HAP-1 (cell line): ENCODE results near the gene SRR.

Experiments used
- DNase-seq, 2 experiments: peaks; one replicate each; pipeline ENCODE4 v3.0.0-alpha.2; 2016 to 2020; ENCODE audit warnings: low spot score in 2 of 2
- H3K27me3 ChIP-seq: fragments of 250-450 bp; sonication (Bioruptor Pico); 2 replicates; pipeline ENCODE4 v1.5.1; 2020; ENCODE audit warnings: low read depth, mild to moderate bottlenecking, moderate library complexity
- H3K36me3 ChIP-seq: fragments of 250-450 bp; sonication (Bioruptor Pico); replicated peaks from 2 replicates; pipeline ENCODE4 v1.5.1; 2020; ENCODE audit warnings: mild to moderate bottlenecking
- H3K4me1 ChIP-seq: fragments of 250-450 bp; sonication (Bioruptor Pico); 2 replicates; pipeline ENCODE4 v1.5.1; 2020; ENCODE audit warnings: mild to moderate bottlenecking
- H3K4me3 ChIP-seq: fragments of 250-450 bp; sonication (Bioruptor Pico); 2 replicates; pipeline ENCODE4 v1.5.1; 2020; ENCODE audit warnings: mild to moderate bottlenecking, moderate library complexity
- H3K9me3 ChIP-seq: fragments of 250-450 bp; sonication (Bioruptor Pico); 2 replicates; pipeline ENCODE4 v1.5.1; 2020; ENCODE audit warnings: mild to moderate bottlenecking, moderate library complexity
- in situ Hi-C: fragments of 300-500 bp; cut with MboI; formaldehyde crosslinking; loops from 3 replicates; pipeline ENCODE4 v1.14.3; 2020; ENCODE audit warnings: low sequenced_read_pairs, inconsistent platforms, mixed read lengths

The SRR gene

DNA sequence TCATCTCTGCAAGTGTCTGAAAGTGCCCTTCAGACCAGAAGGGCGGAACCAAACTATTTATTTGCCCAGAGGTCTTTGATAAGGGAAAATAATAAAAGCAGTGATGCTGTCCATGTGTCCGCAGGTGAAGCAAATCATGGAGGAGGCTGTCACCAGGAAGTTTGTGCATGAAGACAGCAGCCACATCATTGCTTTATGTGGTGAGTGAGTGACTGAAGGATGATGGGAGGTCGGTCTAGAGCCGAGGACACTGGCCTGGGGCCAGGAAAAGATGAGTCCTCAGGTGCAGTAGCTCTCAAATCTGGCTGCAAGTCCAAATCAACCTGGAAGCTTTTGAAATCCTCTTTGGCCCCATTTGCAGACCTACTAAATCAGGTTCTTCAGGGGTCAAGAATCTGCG lies 39.7 kb downstream of the SRR start:
- DNase-seq = no peak
- Histone ChIP-seq H3K27me3 (no peaks in the 10 kb centered on the region), H3K4me3 (no peak overlapping the region), H3K9me3 (no peaks in the 10 kb centered on the region), H3K4me1 (no peaks in the 10 kb centered on the region; the same call in 1 of the 2 replicates), H3K36me3 (peaks cover 9% of the 10 kb centered on the region)
- in situ Hi-C loops = no loop called here

DNA sequence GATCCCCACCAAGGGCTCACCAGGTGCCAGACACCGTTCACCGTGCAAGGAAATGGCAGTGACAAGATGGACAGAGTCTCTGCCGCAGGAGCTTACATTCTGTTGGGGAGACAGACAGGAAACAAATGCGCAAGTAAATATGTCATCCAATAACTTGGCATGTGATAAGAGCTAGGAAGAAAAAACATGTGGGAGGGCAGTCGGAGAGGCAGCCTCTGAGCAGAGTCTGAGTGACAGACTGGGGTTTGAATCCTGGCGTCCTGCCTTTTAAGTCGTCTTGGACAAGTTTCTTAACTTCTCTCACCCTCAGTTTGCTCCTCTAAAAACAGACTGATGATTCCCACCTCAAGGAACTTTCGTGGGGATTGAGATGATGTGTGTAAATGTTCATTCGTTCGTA lies 40.8 kb downstream of the SRR start:
- no peak overlapping the region for H3K4me3 ChIP-seq
- no peaks in the 10 kb centered on the region for H3K9me3 ChIP-seq
- DNase-seq = no peak
- H3K4me1 ChIP-seq = no peaks in the 10 kb centered on the region
- H3K36me3 ChIP-seq = peaks cover 9% of the 10 kb centered on the region
- no peaks in the 10 kb centered on the region for H3K27me3 ChIP-seq
- in situ Hi-C loops = no loop called here

DNA sequence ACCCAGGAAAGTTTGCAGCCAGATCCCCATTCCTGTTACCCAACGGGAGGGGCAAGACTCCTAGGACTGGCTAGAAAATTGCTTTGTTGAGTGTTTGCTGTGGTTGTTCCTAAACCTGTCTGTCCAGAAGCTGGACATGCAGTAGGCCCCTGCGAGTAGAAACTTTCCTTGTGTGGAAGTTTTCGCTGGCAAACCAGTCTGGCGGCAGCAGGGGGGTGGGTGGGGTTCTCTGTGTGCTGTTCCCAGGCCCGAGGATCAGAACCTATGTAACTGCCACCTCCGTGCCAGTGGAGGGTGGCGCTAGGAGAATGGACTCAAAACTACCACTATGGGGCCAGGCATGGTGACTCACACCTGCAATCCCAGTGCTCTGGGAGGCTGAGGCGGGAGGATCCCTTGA lies 42.7 kb downstream of the SRR start:
- H3K4me3 ChIP-seq = no peak overlapping the region
- DNase-seq = no peak
- peaks cover 2% of the 10 kb centered on the region; the same call in 1 of the 2 replicates for H3K36me3 ChIP-seq
- H3K27me3 ChIP-seq = no peaks in the 10 kb centered on the region
- H3K4me1 ChIP-seq = no peaks in the 10 kb centered on the region
- in situ Hi-C loops = no loop called here
- no peaks in the 10 kb centered on the region for H3K9me3 ChIP-seq

DNA sequence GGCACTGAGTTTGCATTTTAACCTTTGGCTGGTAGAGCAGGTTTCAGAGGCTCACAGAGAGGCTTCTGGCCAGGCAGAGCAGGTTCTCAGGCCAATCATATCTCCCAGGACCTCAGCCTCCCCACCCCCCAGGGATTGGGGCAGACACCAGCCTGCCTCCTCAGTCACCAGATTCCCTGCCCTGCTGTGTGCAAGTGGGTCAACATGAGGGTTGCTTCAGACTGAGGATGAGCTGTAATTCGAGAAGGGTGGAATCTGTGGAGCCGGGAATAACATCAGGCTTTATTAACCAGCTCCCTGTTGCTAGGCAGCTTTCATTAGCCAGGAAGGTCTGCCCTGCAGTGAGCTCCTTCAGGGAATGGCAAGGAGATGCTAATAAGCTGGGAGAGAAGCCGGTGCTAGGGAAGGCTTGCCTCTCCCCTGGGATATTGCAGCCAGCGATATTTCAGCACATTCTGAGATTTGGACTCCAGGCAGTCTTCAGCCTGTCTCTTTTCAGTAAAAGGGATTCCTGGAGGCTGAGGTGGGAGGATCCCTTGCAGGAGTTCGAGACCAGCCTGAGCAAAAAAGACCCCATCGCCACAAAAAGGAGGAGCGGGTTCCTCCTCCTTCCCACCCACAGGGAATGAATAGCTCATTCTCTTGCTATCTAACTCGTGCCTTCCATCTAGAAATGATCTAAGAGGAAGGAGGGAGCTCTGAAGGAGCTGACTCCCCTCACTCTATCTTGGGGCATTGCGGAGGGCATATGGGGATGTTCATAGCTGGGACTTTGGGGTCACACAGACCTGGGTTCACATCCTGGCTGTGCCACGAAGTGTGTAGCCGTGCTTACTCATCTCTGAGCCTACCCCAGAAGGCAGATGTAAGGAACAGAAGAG lies 44.3 kb downstream of the SRR start:
- Histone ChIP-seq H3K9me3 (no peaks in the 10 kb centered on the region), H3K4me3 (no peak overlapping the region), H3K36me3 (no peaks in the 10 kb centered on the region; the same call in 1 of the 2 replicates), H3K27me3 (no peaks in the 10 kb centered on the region), H3K4me1 (no peaks in the 10 kb centered on the region)
- in situ Hi-C loops = no loop called here
- peak; percentile 70 to 74 for DNase-seq

DNA sequence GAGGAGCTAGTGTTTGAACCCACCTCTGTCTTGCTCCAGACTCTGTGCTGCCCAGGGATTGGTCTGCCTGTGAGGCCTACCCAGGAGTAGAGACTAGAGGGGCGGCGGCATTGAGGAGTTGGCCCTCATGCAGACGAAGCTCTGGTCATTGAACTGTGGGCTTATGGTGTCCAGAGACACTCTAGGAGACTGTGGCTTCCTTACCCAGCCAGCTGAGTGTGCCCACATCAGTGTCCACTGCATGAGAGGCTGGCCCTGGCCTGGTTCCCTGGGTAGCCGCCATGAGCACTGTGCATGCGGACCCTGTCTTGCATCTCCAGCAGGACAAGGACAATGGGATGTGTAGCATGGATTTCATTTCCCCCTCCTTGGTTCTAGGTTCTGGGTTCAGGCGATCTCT lies 47.5 kb downstream of the SRR start:
- in situ Hi-C loops = no loop called here
- Histone ChIP-seq H3K4me3 (no peak overlapping the region), H3K27me3 (no peaks in the 10 kb centered on the region)

DNA sequence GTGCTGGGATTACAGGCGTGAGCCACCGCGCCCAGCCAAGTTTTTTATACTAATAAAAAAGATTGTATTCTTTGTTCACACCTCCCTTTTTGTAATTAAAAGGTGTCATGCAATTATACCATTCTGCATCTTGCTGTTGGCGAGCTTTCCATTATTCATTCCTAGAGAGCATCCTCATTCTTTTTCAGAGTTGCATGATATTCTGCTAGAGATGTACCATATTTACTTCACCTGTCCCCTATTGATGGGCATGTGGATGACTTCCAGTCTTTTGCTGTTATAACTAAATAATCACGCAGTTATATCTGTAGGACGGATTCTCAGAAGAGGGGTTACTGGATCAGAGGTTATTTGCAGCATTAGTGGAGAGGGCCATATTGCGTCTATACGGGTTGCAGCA lies 50.6 kb downstream of the SRR start:
- no peaks in the 10 kb centered on the region for H3K4me1 ChIP-seq
- DNase-seq = no peak
- no peak overlapping the region for H3K4me3 ChIP-seq
- no peaks in the 10 kb centered on the region for H3K9me3 ChIP-seq
- no peaks in the 10 kb centered on the region for H3K27me3 ChIP-seq
- no peaks in the 10 kb centered on the region for H3K36me3 ChIP-seq
- in situ Hi-C loops = no loop called here

More for the DNA sequence above, 47.5 kb downstream of the SRR start:
- no peak for DNase-seq
- no peaks in the 10 kb centered on the region for H3K36me3 ChIP-seq
- no peaks in the 10 kb centered on the region for H3K9me3 ChIP-seq
- H3K4me1 ChIP-seq = no peaks in the 10 kb centered on the region

DNA sequence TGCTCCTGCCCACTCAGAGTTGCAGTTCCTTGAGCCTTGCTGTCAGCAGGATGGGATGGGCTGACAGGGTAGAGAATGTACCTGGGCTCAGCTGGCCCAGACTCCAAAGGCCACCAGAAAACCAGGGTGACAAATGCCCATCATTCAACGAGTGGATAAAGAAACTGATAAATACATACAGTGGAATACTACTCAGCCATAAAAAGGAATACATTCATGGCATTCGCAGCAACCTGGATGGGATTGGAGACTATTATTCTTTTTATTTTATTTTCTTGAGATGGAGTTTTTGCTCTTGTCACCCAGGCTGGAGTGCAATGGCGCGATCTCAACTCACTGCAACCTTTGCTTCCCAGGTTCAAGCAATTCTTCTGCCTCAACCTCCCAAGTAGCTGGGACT lies 53.5 kb downstream of the SRR start:
- in situ Hi-C loops = no loop called here
- H3K4me3 ChIP-seq = no peak overlapping the region
- H3K9me3 ChIP-seq = no peaks in the 10 kb centered on the region
- H3K4me1 ChIP-seq = no peaks in the 10 kb centered on the region
- H3K36me3 ChIP-seq = no peaks in the 10 kb centered on the region
- no peaks in the 10 kb centered on the region for H3K27me3 ChIP-seq
- no peak for DNase-seq

DNA sequence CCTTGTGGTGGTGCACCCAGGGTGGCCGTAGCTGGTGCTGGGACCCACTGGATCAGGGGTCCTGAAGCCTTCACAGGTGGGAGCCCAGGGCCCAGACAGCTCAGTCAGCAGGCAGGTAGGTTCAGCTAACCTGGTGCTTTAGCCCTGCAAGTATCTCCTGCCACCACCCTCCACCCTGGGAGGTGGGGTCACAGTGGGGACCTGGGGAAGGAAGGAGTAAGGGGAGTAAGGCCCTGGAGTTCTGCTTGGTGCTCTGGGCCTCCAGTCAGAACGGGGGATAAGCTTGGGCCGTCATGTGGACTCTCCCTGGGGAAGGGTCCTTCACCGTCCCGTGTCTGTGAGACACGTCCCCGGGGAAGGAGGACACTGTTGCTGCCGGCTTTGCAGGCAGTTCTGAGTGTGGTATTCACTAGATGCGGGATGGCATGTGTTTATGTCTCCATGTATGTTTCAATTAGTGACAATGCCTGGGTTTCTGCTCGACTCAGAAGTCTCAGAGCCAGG lies 54.2 kb downstream of the SRR start:
- H3K36me3 ChIP-seq = no peaks in the 10 kb centered on the region
- no peak for DNase-seq
- in situ Hi-C loops = no loop called here
- no peaks in the 10 kb centered on the region for H3K27me3 ChIP-seq
- no peak overlapping the region for H3K4me3 ChIP-seq
- no peaks in the 10 kb centered on the region for H3K4me1 ChIP-seq
- H3K9me3 ChIP-seq = no peaks in the 10 kb centered on the region

DNA sequence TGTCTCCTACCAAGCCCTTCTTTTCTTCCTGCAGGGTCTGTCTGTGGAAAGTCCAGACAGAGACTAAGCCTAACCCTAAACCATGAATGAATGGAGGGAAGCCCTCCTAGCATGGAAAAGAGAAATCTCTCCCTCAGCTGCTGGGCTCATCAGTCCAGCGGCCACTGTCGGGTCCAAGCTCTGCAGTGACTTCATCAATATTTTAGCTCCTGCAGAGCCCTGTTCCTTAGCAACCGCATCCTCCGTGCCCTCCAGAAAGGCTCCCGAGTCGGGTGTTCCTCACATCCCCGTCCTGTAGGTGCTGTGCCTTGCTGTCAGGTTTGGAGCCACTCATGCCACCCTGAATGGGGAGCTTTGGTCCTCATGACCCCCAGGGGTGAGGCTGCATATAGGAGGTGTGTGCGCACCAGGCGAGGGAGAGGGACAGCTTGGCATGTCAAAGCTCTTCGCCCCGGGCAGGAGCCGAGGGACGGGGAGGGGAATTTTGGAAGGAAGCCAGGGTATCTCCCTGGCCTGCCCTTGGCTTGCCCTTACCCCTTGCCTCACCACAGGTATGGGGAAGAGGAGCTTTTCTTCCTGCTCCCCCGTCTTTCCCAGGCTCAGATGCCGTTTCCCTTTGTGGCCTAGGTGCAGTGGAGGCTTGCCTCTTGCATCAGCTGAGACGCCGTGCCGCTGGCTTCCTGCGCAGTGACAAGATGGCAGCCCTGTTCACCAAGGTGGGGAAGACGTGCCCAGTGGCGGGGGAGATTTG lies 57.4 kb downstream of the SRR start:
- no peak for DNase-seq
- Histone ChIP-seq H3K36me3 (peaks cover 4% of the 10 kb centered on the region), H3K4me1 (no peaks in the 10 kb centered on the region), H3K9me3 (no peaks in the 10 kb centered on the region), H3K4me3 (no peak overlapping the region), H3K27me3 (no peaks in the 10 kb centered on the region)
- in situ Hi-C loops = no loop called here

DNA sequence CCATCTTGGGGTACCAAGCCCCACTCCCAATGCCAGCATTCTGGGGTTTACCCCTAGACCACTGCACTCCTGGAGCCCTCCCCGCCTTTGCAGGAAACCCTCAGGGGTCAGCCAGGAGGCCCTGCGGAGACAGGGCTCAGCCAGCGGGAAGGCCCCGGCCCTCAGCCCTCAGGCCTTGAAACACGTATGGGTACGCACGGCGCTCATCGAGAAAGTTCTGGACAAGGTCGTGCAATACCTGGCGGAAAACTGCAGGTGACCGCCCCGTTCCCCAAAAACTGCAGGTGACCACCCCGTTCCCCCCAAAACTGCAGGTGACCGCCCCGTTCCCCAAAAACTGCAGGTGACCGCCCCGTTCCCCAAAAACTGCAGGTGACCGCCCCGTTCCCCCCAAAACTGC lies 58.3 kb downstream of the SRR start:
- Histone ChIP-seq H3K9me3 (no peaks in the 10 kb centered on the region), H3K36me3 (peaks cover 5% of the 10 kb centered on the region), H3K27me3 (no peaks in the 10 kb centered on the region), H3K4me1 (no peaks in the 10 kb centered on the region), H3K4me3 (no peak overlapping the region)
- DNase-seq = no peak
- in situ Hi-C loops = no loop called here

DNA sequence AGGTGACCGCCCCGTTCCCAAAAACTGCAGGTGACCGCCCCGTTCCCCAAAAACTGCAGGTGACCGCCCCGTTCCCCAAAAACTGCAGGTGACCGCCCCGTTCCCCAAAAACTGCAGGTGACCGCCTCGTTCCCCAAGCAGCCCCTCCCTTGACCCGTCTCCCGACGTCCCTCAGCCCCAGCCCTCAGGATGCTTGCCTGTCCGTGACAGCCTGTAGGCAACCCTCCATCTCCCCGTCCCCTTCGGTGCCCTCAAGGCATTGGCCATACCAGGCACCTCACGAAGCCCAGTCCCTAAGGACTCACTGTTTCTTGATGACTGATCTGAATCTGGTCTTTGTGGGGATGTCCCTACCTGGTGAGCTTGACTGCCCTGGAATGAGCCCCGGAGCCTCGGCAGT lies 58.7 kb downstream of the SRR start:
- H3K36me3 ChIP-seq = peaks cover 5% of the 10 kb centered on the region
- no peaks in the 10 kb centered on the region for H3K9me3 ChIP-seq
- no peak overlapping the region for H3K4me3 ChIP-seq
- DNase-seq = no peak
- in situ Hi-C loops = no loop called here
- no peaks in the 10 kb centered on the region for H3K27me3 ChIP-seq
- no peaks in the 10 kb centered on the region for H3K4me1 ChIP-seq

DNA sequence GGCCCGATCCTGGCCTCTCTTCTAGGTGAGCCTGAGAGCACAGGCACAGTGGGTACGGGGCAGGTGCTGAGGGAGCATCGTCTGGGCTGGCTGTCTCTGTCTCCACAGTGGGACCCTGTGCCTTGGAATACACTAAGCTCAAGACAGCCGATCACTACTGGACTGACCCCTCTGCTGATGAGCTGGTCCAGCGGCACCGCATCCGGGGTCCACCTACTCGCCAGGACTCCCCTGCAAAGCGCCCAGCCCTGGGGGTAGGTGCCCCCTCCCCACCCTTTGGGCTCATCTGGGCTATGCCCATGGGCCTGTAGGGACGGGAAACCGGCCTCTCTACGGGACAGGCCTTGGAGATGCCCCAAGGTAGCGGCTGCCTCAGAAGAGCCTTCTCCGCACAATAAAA lies 59.1 kb downstream of the SRR start:
- Histone ChIP-seq H3K27me3 (no peaks in the 10 kb centered on the region), H3K4me1 (no peaks in the 10 kb centered on the region), H3K4me3 (no peak overlapping the region), H3K9me3 (no peaks in the 10 kb centered on the region), H3K36me3 (peaks cover 5% of the 10 kb centered on the region)
- in situ Hi-C loops = no loop called here
- DNase-seq = no peak

DNA sequence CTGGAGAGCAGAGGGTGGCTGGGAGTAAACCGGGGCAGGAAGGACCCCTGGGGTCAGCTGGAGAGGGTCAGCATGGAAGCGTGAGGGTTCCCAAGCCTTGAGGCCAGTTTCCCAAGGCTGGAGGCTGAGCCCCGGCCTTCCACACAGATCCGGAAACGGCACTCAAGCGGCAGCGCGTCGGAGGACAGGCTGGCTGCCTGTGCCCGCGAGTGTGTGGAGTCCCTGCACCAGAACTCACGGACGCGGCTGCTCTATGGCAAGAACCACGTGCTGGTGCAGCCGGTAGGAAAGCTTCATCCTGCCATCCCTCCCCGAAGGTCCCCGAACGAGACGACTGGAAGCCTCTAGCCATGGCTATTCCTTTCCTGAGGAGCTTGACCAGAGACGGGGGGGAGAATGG lies 59.6 kb downstream of the SRR start:
- no peak for DNase-seq
- Histone ChIP-seq H3K4me3 (no peak overlapping the region), H3K36me3 (peaks cover 5% of the 10 kb centered on the region), H3K27me3 (no peaks in the 10 kb centered on the region), H3K4me1 (no peaks in the 10 kb centered on the region), H3K9me3 (no peaks in the 10 kb centered on the region)
- in situ Hi-C loops = no loop called here
